Activated naive CD4-positive, alpha-beta T cell treated with anti-CD3 and anti-CD28 coated beads for 36 hours (primary cell): Measurements from ENCODE around the gene IRGC. TPM values are rescaled to one million over a fixed set of nuclear protein-coding genes. Genes with fewer than 3 reads are reported as not detected.
"Not testable (repeated sequence)": the region's sequence is repeated elsewhere in the genome, so short reads cannot be mapped to it uniquely, and the experiment has no call there.

Experiments
- CTCF ChIA-PET: fragments of 350-600 bp; sonication (Branson Sonifier 250); formaldehyde crosslinking; loops from one replicate; lab custom pipeline; 2021; ENCODE audit warnings: antibody characterized with exemption; lab: Charles Lee
- DNase-seq: peaks from one replicate; pipeline ENCODE4 v3.0.0-alpha.2; 2020
- H3K27ac Mint-ChIP-seq: one replicate; pipeline ENCODE4 v1.8.0; 2021; ENCODE audit warnings: mild to moderate bottlenecking, mixed read lengths
- H3K27me3 Mint-ChIP-seq: one replicate; pipeline ENCODE4 v1.8.0; 2021; ENCODE audit warnings: low read depth, mixed read lengths
- H3K36me3 Mint-ChIP-seq: one replicate; pipeline ENCODE4 v1.8.0; 2021; ENCODE audit warnings: low read depth, mixed read lengths
- H3K4me1 Mint-ChIP-seq: one replicate; pipeline ENCODE4 v1.8.0; 2021; ENCODE audit warnings: low read depth, mixed read lengths
- H3K4me3 Mint-ChIP-seq: one replicate; pipeline ENCODE4 v1.8.0; 2021; ENCODE audit warnings: mild to moderate bottlenecking, moderate library complexity, mixed read lengths
- H3K9me3 Mint-ChIP-seq: one replicate; pipeline ENCODE4 v1.8.0; 2021; ENCODE audit warnings: mixed read lengths
- intact Hi-C: fragments of 100-400 bp; cut with micrococcal nuclease; formaldehyde crosslinking; loops from one replicate; pipeline ENCODE4 v1.15.1; 2023
- total RNA-seq, 2 experiments: library from RNA; stranded (reverse); gene quantifications; one replicate each; pipeline ENCODE4 v1.2.3, GENCODE V29; 2021

The IRGC gene
- total RNA-seq, 2 experiments from 2014 or later = not detected

- intact Hi-C loops = no loop called here
- H3K36me3 Mint-ChIP-seq = no peaks in the 10 kb centered on the region
- no peak overlapping the region for H3K27ac Mint-ChIP-seq
- no peak for DNase-seq
- no peaks in the 10 kb centered on the region for H3K27me3 Mint-ChIP-seq
- no peaks in the 10 kb centered on the region for H3K9me3 Mint-ChIP-seq
- H3K4me3 Mint-ChIP-seq = no peak overlapping the region
- H3K4me1 Mint-ChIP-seq = peaks cover 14% of the 10 kb centered on the region
- CTCF ChIA-PET = interaction anchor here (1.0 to 1.2 kb wide), 2 partner anchors 10 to 28 kb away, joined by 4 read pairs; no protein-coding TSS in a partner anchor
Observed at GRCh38 chr19:43678512-43679261, 37.2 kb upstream of the IRGC start.

DNA sequence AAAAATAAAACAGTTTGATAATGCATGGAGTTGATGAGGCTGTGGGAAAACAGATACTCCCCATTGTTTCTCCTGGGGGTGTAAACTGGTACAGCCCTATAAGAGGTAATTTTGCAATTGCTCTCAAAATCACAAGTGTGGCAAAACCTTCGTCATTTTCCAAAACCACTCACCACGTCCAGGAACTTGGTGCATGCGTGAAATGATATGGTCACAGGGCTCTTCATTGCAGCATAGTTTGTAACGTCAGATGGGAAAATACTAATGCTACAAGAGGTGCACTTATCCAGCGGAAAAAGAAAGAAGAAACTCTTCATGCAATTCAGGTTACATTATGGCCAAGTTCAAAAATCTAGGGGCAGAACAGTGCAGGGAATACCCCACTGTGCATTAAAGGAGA is 34.1 kb upstream of the IRGC start:
- CTCF ChIA-PET = no interaction called here
- intact Hi-C loops = no loop called here
- H3K27ac Mint-ChIP-seq = no peak overlapping the region
- no peaks in the 10 kb centered on the region for H3K9me3 Mint-ChIP-seq
- H3K27me3 Mint-ChIP-seq = no peaks in the 10 kb centered on the region
- no peaks in the 10 kb centered on the region for H3K4me1 Mint-ChIP-seq
- DNase-seq = no peak
- no peaks in the 10 kb centered on the region for H3K36me3 Mint-ChIP-seq
- no peak overlapping the region for H3K4me3 Mint-ChIP-seq

- intact Hi-C loops, H3K4me3 Mint-ChIP-seq, H3K4me1 Mint-ChIP-seq, H3K27me3 Mint-ChIP-seq, H3K36me3 Mint-ChIP-seq, DNase-seq, CTCF ChIA-PET, H3K9me3 Mint-ChIP-seq, H3K27ac Mint-ChIP-seq: not testable (repeated sequence)
Observed at GRCh38 chr19:43682269-43682668, 33.6 kb upstream of the IRGC start.

- no peaks in the 10 kb centered on the region for H3K36me3 Mint-ChIP-seq
- H3K4me3 Mint-ChIP-seq = no peak overlapping the region
- H3K27me3 Mint-ChIP-seq = no peaks in the 10 kb centered on the region
- no peak overlapping the region for H3K27ac Mint-ChIP-seq
- no peaks in the 10 kb centered on the region for H3K4me1 Mint-ChIP-seq
- no peaks in the 10 kb centered on the region for H3K9me3 Mint-ChIP-seq
- no peak for DNase-seq
- CTCF ChIA-PET = no interaction called here
- intact Hi-C loops = no loop called here
Observed at GRCh38 chr19:43682824-43683661, 32.8 kb upstream of the IRGC start.

GRCh38 chr19:43683905-43684304 is 32.0 kb upstream of the IRGC start:
- H3K27ac Mint-ChIP-seq = no peak overlapping the region
- no peaks in the 10 kb centered on the region for H3K27me3 Mint-ChIP-seq
- H3K4me3 Mint-ChIP-seq = no peak overlapping the region
- no peaks in the 10 kb centered on the region for H3K9me3 Mint-ChIP-seq
- CTCF ChIA-PET = no interaction called here
- DNase-seq = no peak
- no peaks in the 10 kb centered on the region for H3K4me1 Mint-ChIP-seq
- intact Hi-C loops = no loop called here
- H3K36me3 Mint-ChIP-seq = no peaks in the 10 kb centered on the region

- H3K27ac Mint-ChIP-seq = no peak overlapping the region
- no peak overlapping the region for H3K4me3 Mint-ChIP-seq
- CTCF ChIA-PET = interaction anchor here (0.6 kb wide), 1 partner anchor 1268 kb away, joined by 5 read pairs; no protein-coding TSS in a partner anchor
- no peak for DNase-seq
- H3K36me3 Mint-ChIP-seq = no peaks in the 10 kb centered on the region
- H3K4me1 Mint-ChIP-seq = no peaks in the 10 kb centered on the region
- intact Hi-C loops = no loop called here
- H3K27me3 Mint-ChIP-seq = no peaks in the 10 kb centered on the region
- no peaks in the 10 kb centered on the region for H3K9me3 Mint-ChIP-seq
Observed at GRCh38 chr19:43684326-43684725, 31.6 kb upstream of the IRGC start.

- Mint-ChIP-seq H3K36me3 (no peaks in the 10 kb centered on the region), H3K27ac (no peak overlapping the region), H3K4me3 (no peak overlapping the region), H3K4me1 (no peaks in the 10 kb centered on the region), H3K9me3 (peaks cover 12% of the 10 kb centered on the region), H3K27me3 (no peaks in the 10 kb centered on the region)
- CTCF ChIA-PET = no interaction called here
- DNase-seq = no peak
- intact Hi-C loops = no loop called here
Observed at GRCh38 chr19:43687660-43687997, 28.2 kb upstream of the IRGC start.

DNA sequence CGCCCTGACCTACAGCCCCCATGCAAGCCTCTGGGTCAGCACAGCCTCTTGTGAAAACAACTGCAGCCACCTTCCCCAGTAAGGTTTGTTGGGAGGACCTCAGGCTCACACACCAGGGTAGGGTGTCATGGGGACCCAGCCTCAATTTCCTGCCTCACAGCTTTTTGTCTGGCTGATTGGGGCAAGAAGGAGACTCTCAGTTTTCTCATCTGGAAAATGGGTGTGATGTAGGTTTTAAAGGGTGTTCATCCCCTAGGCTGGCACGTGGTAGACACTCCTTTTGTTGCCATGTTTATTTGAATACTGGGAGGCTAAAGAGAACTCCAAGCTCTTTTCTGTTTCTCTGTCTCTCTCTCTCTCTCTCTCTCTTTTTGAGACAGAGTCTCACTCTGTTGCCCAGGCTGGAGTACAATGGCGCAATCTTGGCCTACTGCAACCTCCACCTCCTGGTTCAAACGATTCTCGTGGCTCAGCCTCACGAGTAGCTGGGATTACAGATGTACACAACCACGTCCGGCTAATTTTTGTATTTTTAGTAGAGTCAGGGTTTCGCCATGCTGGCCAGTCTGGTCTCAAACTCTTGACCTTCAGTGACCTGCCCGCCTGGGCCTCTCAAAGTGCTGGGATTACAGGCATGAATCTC is 27.7 kb upstream of the IRGC start:
- Mint-ChIP-seq H3K27ac (no peak overlapping the region), H3K4me1 (no peaks in the 10 kb centered on the region), H3K4me3 (no peak overlapping the region), H3K9me3 (peaks cover 12% of the 10 kb centered on the region), H3K36me3 (no peaks in the 10 kb centered on the region), H3K27me3 (no peaks in the 10 kb centered on the region)
- no peak for DNase-seq
- intact Hi-C loops = no loop called here
- CTCF ChIA-PET = interaction anchor here (0.6 kb wide), 1 partner anchor 113 kb away, joined by 3 read pairs; the partner anchor contains the start of gene XRCC1

- Mint-ChIP-seq H3K36me3 (no peaks in the 10 kb centered on the region), H3K27ac (no peak overlapping the region), H3K9me3 (peaks cover 12% of the 10 kb centered on the region), H3K4me1 (no peaks in the 10 kb centered on the region), H3K27me3 (no peaks in the 10 kb centered on the region), H3K4me3 (no peak overlapping the region)
- DNase-seq = no peak
- CTCF ChIA-PET = no interaction called here
- intact Hi-C loops = no loop called here
Observed at GRCh38 chr19:43690444-43690843, 25.4 kb upstream of the IRGC start.

- H3K4me1 Mint-ChIP-seq = no peaks in the 10 kb centered on the region
- no peak for DNase-seq
- H3K27ac Mint-ChIP-seq = no peak overlapping the region
- H3K4me3 Mint-ChIP-seq = no peak overlapping the region
- H3K9me3 Mint-ChIP-seq = peaks cover 12% of the 10 kb centered on the region
- H3K36me3 Mint-ChIP-seq = no peaks in the 10 kb centered on the region
- intact Hi-C loops = no loop called here
- CTCF ChIA-PET = no interaction called here
- H3K27me3 Mint-ChIP-seq = no peaks in the 10 kb centered on the region
Observed at GRCh38 chr19:43690890-43691289, 25.0 kb upstream of the IRGC start.

DNA sequence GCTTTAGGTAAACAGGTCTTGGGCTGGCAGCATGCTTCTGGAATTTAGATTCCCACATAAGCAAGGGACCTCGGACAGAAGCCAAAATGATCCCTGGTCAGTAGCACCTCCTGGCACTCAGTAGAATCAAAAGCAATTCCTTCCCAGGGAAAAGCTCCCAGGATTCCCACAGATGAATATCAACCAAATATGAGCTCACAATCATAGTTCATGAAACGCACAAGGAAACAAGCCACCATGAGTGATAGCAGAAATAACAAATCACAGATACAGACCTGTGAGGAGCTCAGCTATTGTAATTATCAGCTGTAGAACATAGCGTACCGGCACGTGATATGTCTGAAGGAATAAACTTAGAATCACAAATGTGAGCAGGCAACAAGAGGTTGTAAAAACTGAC is 24.1 kb upstream of the IRGC start:
- intact Hi-C loops = no loop called here
- CTCF ChIA-PET = interaction anchor here (1.1 kb wide), 1 partner anchor 53 kb away, joined by 3 read pairs; no protein-coding TSS in a partner anchor
- no peaks in the 10 kb centered on the region for H3K4me1 Mint-ChIP-seq
- H3K27me3 Mint-ChIP-seq = no peaks in the 10 kb centered on the region
- no peak for DNase-seq
- H3K36me3 Mint-ChIP-seq = no peaks in the 10 kb centered on the region
- H3K4me3 Mint-ChIP-seq = no peak overlapping the region
- H3K27ac Mint-ChIP-seq = no peak overlapping the region
- H3K9me3 Mint-ChIP-seq = peaks cover 16% of the 10 kb centered on the region

GRCh38 chr19:43692385-43692784 is 23.5 kb upstream of the IRGC start:
- peaks cover 16% of the 10 kb centered on the region for H3K9me3 Mint-ChIP-seq
- H3K4me1 Mint-ChIP-seq = no peaks in the 10 kb centered on the region
- intact Hi-C loops = no loop called here
- H3K36me3 Mint-ChIP-seq = no peaks in the 10 kb centered on the region
- H3K27ac Mint-ChIP-seq = no peak overlapping the region
- H3K27me3 Mint-ChIP-seq = peaks cover 3% of the 10 kb centered on the region
- H3K4me3 Mint-ChIP-seq = no peak overlapping the region
- no peak for DNase-seq
- CTCF ChIA-PET = interaction anchor here (1.1 kb wide), 1 partner anchor 53 kb away, joined by 3 read pairs; no protein-coding TSS in a partner anchor
